SU-DHL-6 (cell line): ENCODE results near the gene TBC1D10A.

Source experiments
- H2AFZ ChIP-seq: fragments of 200-600 bp; sonication (generic); 2 replicates; pipeline ENCODE4 v1.6.1; 2014; ENCODE audit warnings: low read depth, mild to moderate bottlenecking, moderate library complexity, mixed read lengths, antibody characterized with exemption, low read length; ENCODE audit not compliant: severe bottlenecking
- H3F3A ChIP-seq: fragments of 200-600 bp; shearing (Covaris generic); 2 replicates; pipeline ENCODE4 v1.6.0; 2016; ENCODE audit warnings: antibody characterized with exemption, mild to moderate bottlenecking; ENCODE audit not compliant: insufficient read depth
- H3K27ac ChIP-seq: fragments of 200-600 bp; sonication (generic); 2 replicates; pipeline ENCODE4 v1.5.1; 2016; ENCODE audit warnings: low read depth, mild to moderate bottlenecking, low read length, moderate library complexity, mixed read lengths
- H3K27me3 ChIP-seq: fragments of 200-600 bp; sonication (generic), shearing (Covaris generic); 2 replicates; pipeline ENCODE4 v1.6.0; 2014; ENCODE audit warnings: mild to moderate bottlenecking, low read length
- H3K36me3 ChIP-seq: fragments of 200-600 bp; sonication (generic); 2 replicates; pipeline ENCODE4 v1.6.1; 2014; ENCODE audit warnings: mild to moderate bottlenecking, low read length, mixed read lengths
- H3K4me2 ChIP-seq: fragments of 300-600, 200-600 bp; shearing (Covaris generic), sonication (generic); 2 replicates; pipeline ENCODE4 v1.6.0; 2014; ENCODE audit warnings: low read length, low read depth, mild to moderate bottlenecking; ENCODE audit not compliant: poor library complexity, severe bottlenecking
- H3K4me3 ChIP-seq: fragments of 200-600 bp; sonication (generic); 2 replicates; pipeline ENCODE4 v1.5.1; 2014; ENCODE audit warnings: antibody characterized with exemption, low read length, mild to moderate bottlenecking, mixed read lengths; ENCODE audit not compliant: insufficient read depth, poor library complexity, severe bottlenecking
- H3K79me2 ChIP-seq: fragments of 200-600 bp; sonication (generic); 2 replicates; pipeline ENCODE4 v1.6.1; 2014; ENCODE audit warnings: mild to moderate bottlenecking, low read length, moderate library complexity; ENCODE audit not compliant: insufficient read depth
- H3K9ac ChIP-seq: fragments of 200-600 bp; sonication (generic); 2 replicates; pipeline ENCODE4 v1.7.0; 2014; ENCODE audit warnings: mild to moderate bottlenecking, low read length
- H3K9me2 ChIP-seq: fragments of 200-600 bp; sonication (generic); replicated peaks from 2 replicates; pipeline ENCODE4 v1.6.1; 2014; ENCODE audit warnings: low read length; ENCODE audit not compliant: insufficient read depth
- H3K9me3 ChIP-seq: fragments of 200-600 bp; sonication (generic); 2 replicates; pipeline ENCODE4 v1.6.1; 2014; ENCODE audit warnings: low read length, mixed read lengths; ENCODE audit not compliant: insufficient read depth
- H4K20me1 ChIP-seq: fragments of 200-600 bp; sonication (generic); 2 replicates; pipeline ENCODE4 v1.6.1; 2014; ENCODE audit warnings: low read depth, mild to moderate bottlenecking, antibody characterized with exemption, low read length, moderate library complexity, mixed read lengths
- EZH2phosphoT487 ChIP-seq: fragments of 200-600 bp; sonication (generic), shearing (Covaris generic); conservative IDR thresholded peaks from 2 replicates; pipeline ENCODE4 v1.6.1; 2018; ENCODE audit warnings: mild to moderate bottlenecking, antibody characterized with exemption, low read length, moderate library complexity, mixed read lengths
- TF ChIP-seq, protein P1 (sequence below): fragments of 200-600 bp; sonication (generic); IDR thresholded peaks from one replicate; pipeline ENCODE4 v1.5.1; 2017; ENCODE audit warnings: antibody characterized with exemption, mild to moderate bottlenecking, low read length, moderate library complexity; ENCODE audit not compliant: insufficient read depth, poor library complexity, severe bottlenecking

TBC1D10A gene

DNA sequence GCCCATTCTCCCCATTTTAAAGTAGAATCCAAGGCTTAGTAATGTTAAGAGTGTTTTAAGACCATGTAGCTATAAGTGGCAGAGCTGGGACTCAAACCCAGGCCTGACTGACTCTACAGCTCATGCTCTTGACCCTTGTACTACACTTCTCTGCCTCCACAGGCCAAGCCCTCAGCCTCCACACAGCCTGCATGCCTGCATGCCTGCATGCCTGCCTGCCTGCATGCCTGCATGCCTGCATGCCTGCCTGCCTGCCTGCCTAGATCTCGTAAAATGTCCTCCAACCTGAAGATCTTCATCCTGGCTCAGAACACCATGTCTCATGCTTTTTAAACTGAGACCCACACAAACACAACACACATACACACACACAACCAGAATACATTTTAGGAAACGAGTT lies 18.6 kb downstream of the TBC1D10A start:
- H3K4me3 ChIP-seq = no peak overlapping the region
- no peak overlapping the region for H3K9ac ChIP-seq
- H3K4me2 ChIP-seq = no peak overlapping the region
- TF ChIP-seq EZH2phosphoT487 = no peak
- TF ChIP-seq, protein P1, sequence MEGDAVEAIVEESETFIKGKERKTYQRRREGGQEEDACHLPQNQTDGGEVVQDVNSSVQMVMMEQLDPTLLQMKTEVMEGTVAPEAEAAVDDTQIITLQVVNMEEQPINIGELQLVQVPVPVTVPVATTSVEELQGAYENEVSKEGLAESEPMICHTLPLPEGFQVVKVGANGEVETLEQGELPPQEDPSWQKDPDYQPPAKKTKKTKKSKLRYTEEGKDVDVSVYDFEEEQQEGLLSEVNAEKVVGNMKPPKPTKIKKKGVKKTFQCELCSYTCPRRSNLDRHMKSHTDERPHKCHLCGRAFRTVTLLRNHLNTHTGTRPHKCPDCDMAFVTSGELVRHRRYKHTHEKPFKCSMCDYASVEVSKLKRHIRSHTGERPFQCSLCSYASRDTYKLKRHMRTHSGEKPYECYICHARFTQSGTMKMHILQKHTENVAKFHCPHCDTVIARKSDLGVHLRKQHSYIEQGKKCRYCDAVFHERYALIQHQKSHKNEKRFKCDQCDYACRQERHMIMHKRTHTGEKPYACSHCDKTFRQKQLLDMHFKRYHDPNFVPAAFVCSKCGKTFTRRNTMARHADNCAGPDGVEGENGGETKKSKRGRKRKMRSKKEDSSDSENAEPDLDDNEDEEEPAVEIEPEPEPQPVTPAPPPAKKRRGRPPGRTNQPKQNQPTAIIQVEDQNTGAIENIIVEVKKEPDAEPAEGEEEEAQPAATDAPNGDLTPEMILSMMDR = no peak
- no peaks in the 10 kb centered on the region for H3K9me2 ChIP-seq
- H3K36me3 ChIP-seq = no peaks in the 10 kb centered on the region
- H4K20me1 ChIP-seq = no peaks in the 10 kb centered on the region
- H2AFZ ChIP-seq = no peak overlapping the region
- H3K79me2 ChIP-seq = no peaks in the 10 kb centered on the region
- no peak overlapping the region for H3K27ac ChIP-seq
- H3K9me3 ChIP-seq = no peaks in the 10 kb centered on the region
- no peaks in the 10 kb centered on the region for H3K27me3 ChIP-seq
- H3F3A ChIP-seq = no peaks in the 10 kb centered on the region

DNA sequence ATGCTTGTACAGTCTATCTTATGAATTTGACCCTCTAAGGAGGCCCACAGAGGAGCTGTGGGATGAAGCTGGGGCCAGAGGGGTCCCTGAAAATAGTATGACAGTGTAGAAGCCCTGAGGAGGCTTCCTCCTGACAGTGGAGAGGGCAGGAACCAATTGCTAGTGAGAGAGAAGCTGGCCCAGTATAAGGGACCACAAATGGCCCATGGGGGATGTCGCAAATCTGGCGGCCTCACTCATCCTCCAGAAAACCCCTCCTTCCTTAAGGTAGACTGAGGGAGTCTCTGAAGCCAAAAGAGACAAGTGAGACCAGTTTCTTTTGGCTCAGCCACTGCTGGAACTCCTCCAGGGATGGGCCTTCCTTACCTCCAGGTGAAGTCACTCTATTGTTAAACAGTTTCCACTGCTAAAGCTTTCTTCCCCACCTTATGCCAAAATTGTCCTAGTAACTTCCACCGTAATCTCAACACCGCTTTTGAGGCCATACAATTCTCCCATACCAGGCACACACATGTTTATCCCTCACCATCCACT lies 19.6 kb downstream of the TBC1D10A start:
- Histone ChIP-seq H3F3A (no peaks in the 10 kb centered on the region), H3K27me3 (no peaks in the 10 kb centered on the region), H3K4me2 (no peak overlapping the region), H3K9ac (no peak overlapping the region), H3K27ac (no peak overlapping the region), H3K36me3 (no peaks in the 10 kb centered on the region), H3K9me2 (no peaks in the 10 kb centered on the region), H3K4me3 (no peak overlapping the region), H3K79me2 (no peaks in the 10 kb centered on the region), H4K20me1 (no peaks in the 10 kb centered on the region), H3K9me3 (no peaks in the 10 kb centered on the region), H2AFZ (no peak overlapping the region)
- no peak for TF ChIP-seq EZH2phosphoT487
- TF ChIP-seq, protein P1 = no peak

DNA sequence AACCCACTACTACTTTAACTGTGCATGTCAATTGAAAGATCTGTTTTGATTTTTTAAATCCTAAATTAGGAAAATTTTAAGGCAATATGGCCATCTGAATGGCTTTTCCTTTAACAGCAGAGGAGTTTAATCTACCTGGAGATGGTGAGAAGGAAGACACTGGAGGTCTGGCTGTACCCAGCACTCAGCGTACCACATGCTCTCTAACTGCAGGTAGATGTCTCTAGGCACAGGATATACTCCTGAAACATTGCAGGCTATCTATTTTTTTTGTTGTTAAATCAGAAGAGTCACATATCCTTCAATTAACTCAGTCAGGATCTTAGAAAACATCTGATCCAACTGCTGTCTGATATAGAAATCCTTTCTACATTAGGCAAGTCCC lies 20.1 kb downstream of the TBC1D10A start:
- Histone ChIP-seq H3K9ac (no peak overlapping the region), H3K9me2 (no peaks in the 10 kb centered on the region), H3K9me3 (no peaks in the 10 kb centered on the region), H3K27ac (no peak overlapping the region), H3K27me3 (no peaks in the 10 kb centered on the region), H3K36me3 (no peaks in the 10 kb centered on the region), H3K4me2 (no peak overlapping the region), H3K4me3 (no peak overlapping the region), H3F3A (no peaks in the 10 kb centered on the region), H2AFZ (no peak overlapping the region), H4K20me1 (no peaks in the 10 kb centered on the region), H3K79me2 (no peaks in the 10 kb centered on the region)
- TF ChIP-seq, protein P1 = no peak
- TF ChIP-seq EZH2phosphoT487 = no peak
